ENCODE measurements around the gene IGFBP7.

Gene IGFBP7

DNA sequence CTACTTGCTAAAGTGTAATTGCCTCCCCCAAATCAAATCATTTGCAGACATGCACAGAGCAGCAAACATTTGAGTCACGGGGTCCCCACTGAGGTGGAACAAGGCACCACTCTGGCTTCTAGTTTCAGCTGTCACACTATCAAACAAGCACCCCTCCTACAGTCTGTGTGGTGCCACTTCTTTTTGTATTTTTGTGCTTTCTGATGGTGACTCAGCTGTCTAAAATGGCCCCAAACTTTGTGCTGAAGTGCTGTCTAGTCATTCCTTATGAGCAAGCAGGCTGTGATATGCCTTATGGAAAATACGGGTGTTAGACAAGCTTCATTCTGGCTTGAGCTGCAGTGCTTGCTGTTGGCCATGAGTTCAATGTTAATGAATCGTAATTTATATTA lies 15.4 kb downstream of the IGFBP7 start:
- no peak for DNase-seq

- DNase-seq = no peak
These were observed 16.0 kb downstream of the IGFBP7 start for GRCh38 chr4:57093845-57094831.

DNA sequence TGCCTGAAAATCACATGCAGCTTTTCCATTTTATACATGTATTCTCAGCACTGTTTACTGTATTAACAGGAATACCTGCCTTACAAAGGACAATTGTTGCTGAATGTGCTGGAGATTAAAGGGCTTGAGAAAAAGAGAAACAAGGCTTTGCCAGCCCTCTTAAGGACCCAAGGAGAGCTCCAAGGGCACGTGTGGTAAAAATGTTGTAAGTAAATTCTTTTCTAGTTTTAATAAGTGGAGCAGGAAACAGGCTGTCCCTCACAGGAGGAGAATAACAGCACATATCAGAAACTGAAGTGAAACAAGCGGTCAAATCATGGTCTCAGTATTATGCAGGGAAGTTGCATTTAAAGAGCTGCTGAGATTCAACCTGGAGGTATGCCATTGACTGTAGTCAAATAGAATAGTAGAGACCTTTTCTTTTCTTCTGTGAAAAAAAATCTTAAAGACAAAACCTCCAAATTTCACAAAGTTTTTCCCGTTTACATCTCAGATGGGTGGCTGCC lies 18.5 kb downstream of the IGFBP7 start:
- no peak for DNase-seq

DNA sequence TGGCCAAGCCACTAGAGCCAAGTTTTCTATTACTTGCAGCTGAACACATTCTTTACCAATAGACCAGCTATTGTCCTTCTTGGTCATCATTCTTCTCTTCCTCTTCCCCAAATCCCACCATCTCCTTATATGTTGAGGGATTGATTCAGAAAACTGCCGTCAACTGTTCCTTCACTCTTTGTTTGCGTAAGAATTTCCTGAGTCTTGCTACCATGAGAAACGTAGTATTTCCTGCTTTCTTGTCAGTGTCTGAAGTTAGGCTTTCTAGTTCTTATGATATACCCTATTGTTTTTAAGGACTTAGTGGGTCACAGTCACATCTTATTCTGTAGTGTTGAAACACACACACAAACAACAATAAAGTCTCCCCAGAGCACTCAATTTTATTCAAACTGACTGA lies 20.1 kb downstream of the IGFBP7 start:
- DNase-seq = peak; percentile 58

- DNase-seq = no peak
These were observed 20.6 kb downstream of the IGFBP7 start for GRCh38 chr4:57089549-57089948.

GRCh38 chr4:57086031-57086723 lies 24.0 kb downstream of the IGFBP7 start:
- DNase-seq = peak; percentile 37

DNA sequence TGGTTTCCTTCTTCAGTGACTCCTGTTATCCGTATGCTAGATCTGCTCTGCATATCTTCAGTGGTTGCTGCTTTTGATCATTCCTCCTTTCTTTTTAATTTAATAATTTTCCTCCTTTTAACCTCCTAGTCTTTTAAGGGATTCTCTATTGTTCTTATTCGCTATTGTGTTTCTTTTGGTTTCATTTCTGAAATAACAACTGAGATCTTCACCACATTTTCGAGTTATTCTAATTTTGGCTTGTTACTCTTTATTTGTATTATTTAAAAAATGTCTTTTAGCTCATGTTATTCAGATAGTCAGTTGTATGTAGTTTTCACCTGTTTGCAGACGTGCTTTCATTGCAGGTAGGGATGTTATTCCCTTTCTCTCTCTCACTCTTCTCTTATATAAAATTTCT lies 24.9 kb downstream of the IGFBP7 start:
- no peak for DNase-seq

DNA sequence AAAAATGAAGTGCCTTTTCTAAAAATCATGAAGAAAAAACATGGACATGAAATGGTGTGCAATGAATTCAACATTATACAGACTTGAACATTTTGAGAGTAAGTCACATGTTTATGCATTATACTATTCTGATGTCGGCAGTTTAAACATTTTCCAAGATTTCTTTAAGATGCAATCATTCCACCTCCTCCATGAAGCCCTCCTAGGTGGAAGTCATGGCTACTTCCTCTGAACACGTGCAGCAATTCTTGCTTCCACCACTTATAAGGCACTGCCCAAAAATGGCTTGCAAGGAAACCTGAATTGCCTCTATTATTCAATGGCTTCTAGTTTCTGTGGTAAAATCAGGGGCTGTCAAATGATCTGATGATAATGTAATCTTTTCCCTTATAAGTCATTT lies 25.8 kb downstream of the IGFBP7 start:
- DNase-seq = no peak

- no peak for DNase-seq
These were observed 27.1 kb downstream of the IGFBP7 start for GRCh38 chr4:57083090-57083489.

DNA sequence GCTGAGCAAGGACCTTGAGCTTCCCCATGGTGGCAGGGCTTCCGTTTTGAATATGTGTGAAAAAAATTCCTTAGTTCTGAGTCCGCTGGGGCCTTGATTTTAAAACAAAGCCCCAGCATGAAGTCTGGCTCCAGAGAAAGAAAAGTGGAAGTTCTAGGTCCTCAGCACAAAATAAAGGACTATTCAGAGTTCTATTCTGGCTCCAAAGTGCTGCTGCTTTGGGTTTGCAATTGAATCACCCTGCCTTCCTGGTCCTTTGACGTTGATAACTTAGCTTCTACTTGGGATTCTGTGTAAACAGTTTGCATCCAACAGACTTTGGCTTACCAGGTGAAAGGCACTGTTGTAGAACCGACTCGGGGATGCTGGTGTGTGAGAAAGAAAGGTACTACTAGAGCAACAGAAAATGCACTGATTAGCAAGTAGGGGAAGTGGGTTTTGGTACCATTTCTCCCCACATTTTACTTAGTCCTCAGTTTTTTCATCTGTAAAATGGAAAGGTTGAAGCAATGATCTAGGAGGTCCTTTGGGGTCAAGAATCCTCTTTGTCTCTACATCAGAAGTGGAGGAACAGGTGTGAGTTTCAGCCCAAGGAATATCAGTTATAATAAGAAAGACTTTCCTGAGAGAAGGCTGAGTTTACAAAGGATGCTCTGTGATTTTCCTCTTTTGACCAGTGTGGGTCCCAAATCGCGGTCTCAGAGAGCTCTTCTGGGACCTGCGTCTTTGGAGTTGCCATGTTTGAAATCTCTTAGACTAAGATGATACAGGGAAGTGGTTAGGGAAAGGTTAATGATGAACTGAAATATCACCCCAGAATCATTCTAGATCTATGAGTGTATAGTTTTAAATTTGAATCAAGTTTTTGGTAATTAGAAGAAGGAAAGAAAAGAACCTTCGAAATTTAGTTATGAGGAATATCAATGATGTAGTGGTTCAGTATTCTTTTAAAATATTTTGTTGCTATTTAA lies 28.2 kb downstream of the IGFBP7 start:
- no peak for DNase-seq

- DNase-seq = no peak
These were observed 29.2 kb downstream of the IGFBP7 start for GRCh38 chr4:57080781-57081650.

DNA sequence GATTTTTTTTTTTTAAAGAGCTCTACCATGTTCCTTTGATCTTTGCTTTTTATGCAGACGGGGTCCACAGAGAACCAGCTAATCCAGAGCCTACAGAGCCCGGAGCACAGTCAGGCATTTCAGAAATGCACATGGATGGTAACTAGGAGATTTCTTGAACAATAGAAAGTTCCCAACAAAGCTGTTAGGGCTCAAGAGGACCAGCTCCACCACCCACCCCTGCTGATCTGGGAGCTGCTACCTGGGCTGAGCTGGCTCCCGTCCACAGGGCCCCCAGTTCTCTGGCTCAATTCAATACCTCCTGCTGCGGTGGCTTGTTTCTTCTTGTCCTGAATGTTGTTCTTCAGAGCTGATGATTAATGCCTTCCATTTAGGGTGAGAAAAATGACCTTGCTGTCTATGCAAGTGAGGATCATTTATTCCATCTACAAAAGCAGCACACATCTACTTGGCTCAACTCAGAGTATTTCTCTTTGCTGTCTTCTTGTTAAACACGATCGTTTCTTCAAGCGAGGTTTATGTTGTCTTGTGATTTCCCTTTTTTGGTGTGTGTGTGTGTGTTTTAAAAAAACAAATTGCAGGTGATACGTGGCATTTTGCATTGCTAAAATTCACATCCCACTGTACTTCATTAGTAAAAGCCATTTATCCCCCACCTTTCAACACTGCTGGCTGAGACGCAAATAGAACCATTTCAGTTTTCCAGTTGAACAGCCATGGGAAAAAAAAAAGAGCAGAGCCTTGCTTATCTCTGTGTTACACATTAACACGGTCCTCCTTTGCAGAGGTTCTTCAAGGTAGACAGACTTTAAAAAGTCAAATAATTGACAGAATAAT lies 31.3 kb downstream of the IGFBP7 start:
- DNase-seq = no peak

- DNase-seq = no peak
These were observed 32.4 kb downstream of the IGFBP7 start for GRCh38 chr4:57077550-57078343.

DNA sequence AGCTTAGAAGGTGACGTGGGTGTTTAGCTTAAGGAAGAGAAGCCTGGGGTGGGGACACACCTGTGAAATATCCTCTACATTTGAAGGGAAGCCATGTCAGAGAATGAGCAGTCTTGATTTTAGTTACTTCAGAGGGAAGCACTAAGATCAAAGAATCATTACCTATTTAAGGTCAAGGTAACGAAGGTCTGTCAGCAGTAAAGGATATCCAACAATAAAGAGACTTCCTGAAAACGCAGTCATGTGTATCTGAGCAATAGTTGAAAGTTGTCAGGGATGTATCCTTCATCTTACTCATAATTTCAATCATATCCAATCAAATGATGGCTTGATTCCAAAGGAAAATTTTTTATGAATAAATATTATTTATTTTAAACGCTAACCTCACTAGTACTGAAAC lies 33.5 kb downstream of the IGFBP7 start:
- no peak for DNase-seq

GRCh38 chr4:57075367-57075766 lies 34.8 kb downstream of the IGFBP7 start:
- DNase-seq = no peak

DNA sequence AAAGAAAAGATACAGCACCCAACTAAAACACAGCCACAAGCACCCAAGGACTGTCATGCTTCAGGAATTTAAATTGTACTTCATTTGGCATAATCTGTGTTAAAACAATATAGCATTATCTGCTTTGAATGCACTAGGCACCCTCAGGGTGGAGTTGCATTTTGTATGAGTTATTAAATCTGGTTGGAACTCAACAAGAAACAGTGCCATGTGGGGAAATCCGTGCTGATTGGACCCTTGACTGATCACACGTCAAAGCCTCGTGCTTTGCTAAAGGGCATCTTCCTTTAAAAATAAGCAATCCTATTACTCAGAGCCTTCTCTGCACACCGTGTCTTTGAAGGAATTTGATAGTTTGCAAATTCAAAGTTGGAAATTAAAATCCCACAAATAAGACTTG lies 35.4 kb downstream of the IGFBP7 start:
- DNase-seq = no peak

DNA sequence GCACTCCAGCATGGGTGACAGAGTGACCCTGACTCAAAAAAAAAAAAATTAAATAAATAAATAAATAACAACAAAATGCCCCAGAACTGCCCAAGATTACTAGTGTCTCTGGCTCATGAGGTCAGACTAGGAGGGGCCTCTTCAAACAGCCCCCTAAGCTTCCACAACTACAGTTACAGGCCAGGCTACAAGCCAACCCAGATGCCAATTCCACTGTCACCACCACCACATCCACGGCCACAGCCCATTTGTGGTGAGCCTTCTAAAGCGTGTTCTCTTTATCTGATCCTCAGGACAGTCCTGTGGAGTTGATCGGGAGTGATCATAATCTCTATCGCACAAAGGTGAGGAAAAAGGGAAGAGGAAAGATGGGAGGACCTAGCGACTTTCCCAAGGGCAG lies 36.6 kb downstream of the IGFBP7 start:
- no peak for DNase-seq

GRCh38 chr4:57071326-57071725 lies 38.9 kb downstream of the IGFBP7 start:
- DNase-seq = peak; percentile 84

GRCh38 chr4:57070461-57070860 lies 39.7 kb downstream of the IGFBP7 start:
- no peak for DNase-seq
